A549 (cell line): ENCODE data around the gene SUPT3H. TPM values are rescaled to one million over a fixed set of nuclear protein-coding genes. Genes with fewer than 3 reads are reported as not detected.

Source experiments
- ATAC-seq, 2 experiments: fragments of 200-7000 bp in 1 of 2; fragments of >200 bp in 1 of 2; cut with Nextera tagmentation in 1 of 2; cut with Tn5 transposase in 1 of 2; 3 replicates each; pipeline versions ENCODE4 v1.8.0 to v1.9.1; 2018 to 2020; ENCODE audit warnings: mild to moderate bottlenecking in 1 of 2, moderate library complexity in 1 of 2
- CTCF ChIA-PET: fragments of 300-600 bp; sonication (Branson Sonifier 250); formaldehyde crosslinking; extraction: SDS; loops from one replicate; lab custom pipeline; 2021; ENCODE audit warnings: antibody characterized with exemption, inconsistent platforms; lab: Yijun Ruan, JAX
- POLR2A ChIA-PET: fragments of 350-600 bp; formaldehyde crosslinking; extraction: SDS; loops from one replicate; lab custom pipeline; 2021; ENCODE audit warnings: antibody characterized with exemption, inconsistent platforms; lab: Yijun Ruan, JAX
- DNase-seq, 2 experiments: peaks; one replicate each; pipeline versions ENCODE4 v3.0.0 to v3.0.0-alpha.2; 2011 to 2016; ENCODE audit warnings: low read depth in 1 of 2, low spot score in 1 of 2
- FAIRE-seq: peaks from 2 replicates; lab custom pipeline; 2011; peaks lifted over from hg19 to GRCh38; lab: Jason Lieb, UNC
- H3K27ac ChIP-seq, 2 experiments: fragments of >200 bp; sonication (Bioruptor Twin); formaldehyde crosslinking; 3 replicates each; pipeline ENCODE4 v1.5.1; 2016 to 2017
- H3K4me1 ChIP-seq: fragments of >200 bp; sonication (Bioruptor Twin); formaldehyde crosslinking; 3 replicates; pipeline ENCODE4 v1.6.1; 2016
- H3K4me2 ChIP-seq: fragments of >200 bp; sonication (Bioruptor Twin); formaldehyde crosslinking; 3 replicates; pipeline ENCODE4 v1.6.1; 2016
- H3K4me3 ChIP-seq: fragments of >200 bp; sonication (Bioruptor Twin); formaldehyde crosslinking; 3 replicates; pipeline ENCODE4 v1.5.1; 2016
- H3K9me3 ChIP-seq: fragments of >200 bp; sonication (Bioruptor Twin); formaldehyde crosslinking; 3 replicates; pipeline ENCODE4 v1.6.1; 2016
- ATOH8 ChIP-seq: fragments of 250-450 bp; sonication (Bioruptor Pico); IDR thresholded peaks from 2 replicates; pipeline ENCODE4 v1.5.0; 2020; ENCODE audit warnings: low read depth, mild to moderate bottlenecking, moderate library complexity
- CBX2 ChIP-seq: fragments of 200-600 bp; sonication (generic); IDR thresholded peaks from 2 replicates; pipeline ENCODE4 v1.6.1; 2016; ENCODE audit warnings: low read depth, mild to moderate bottlenecking, borderline replicate concordance
- CHD2 ChIP-seq: fragments of 150-350 bp; IDR thresholded peaks from 2 replicates; pipeline ENCODE4 v1.6.1; 2014; ENCODE audit warnings: low read length; ENCODE audit not compliant: partially characterized antibody
- EHMT2 ChIP-seq: fragments of 200-600 bp; sonication (generic); IDR thresholded peaks from 2 replicates; pipeline ENCODE4 v1.6.1; 2016; ENCODE audit warnings: antibody characterized with exemption, low read depth, mild to moderate bottlenecking, moderate library complexity
- FOSB ChIP-seq: fragments of 250-450 bp; sonication (Bioruptor Pico); IDR thresholded peaks from 2 replicates; pipeline ENCODE4 v1.5.0; 2020; ENCODE audit warnings: mild to moderate bottlenecking, moderate library complexity
- FOSL2 ChIP-seq, 2 experiments: fragments of 450-650 bp in 1 of 2; fragments of >200 bp in 1 of 2; sonication (Bioruptor Twin) in 1 of 2; formaldehyde crosslinking; IDR thresholded peaks; 2 replicates each; pipeline versions ENCODE4 v1.5.0 to v1.6.1; 2016 to 2020; ENCODE audit warnings: mild to moderate bottlenecking in 1 of 2, moderate library complexity in 1 of 2
- HDAC2 ChIP-seq: fragments of 200-600 bp; sonication (generic); IDR thresholded peaks from 2 replicates; pipeline ENCODE4 v1.6.1; 2016
- HEYL ChIP-seq: fragments of 250-450 bp; sonication (Bioruptor Pico); IDR thresholded peaks from 2 replicates; pipeline ENCODE4 v1.8.0; 2021; ENCODE audit warnings: mild to moderate bottlenecking, moderate library complexity
- HMGXB4 ChIP-seq: fragments of 250-450 bp; sonication (Bioruptor Pico); IDR thresholded peaks from 2 replicates; pipeline ENCODE4 v1.5.0; 2021; ENCODE audit warnings: mild to moderate bottlenecking, moderate library complexity, borderline replicate concordance
- KDM5A ChIP-seq: fragments of 200-600 bp; sonication (generic); IDR thresholded peaks from 2 replicates; pipeline ENCODE4 v1.6.1; 2016; ENCODE audit warnings: antibody characterized with exemption, mild to moderate bottlenecking
- MYC ChIP-seq: IDR thresholded peaks from 2 replicates; pipeline ENCODE4 v1.6.1; 2012; ENCODE audit warnings: mild to moderate bottlenecking, inconsistent platforms, low read length, improper control_type of control experiment, borderline replicate concordance
- NPAS2 ChIP-seq: fragments of 250-450 bp; sonication (Bioruptor Pico); IDR thresholded peaks from 2 replicates; pipeline ENCODE4 v1.8.0; 2022; ENCODE audit warnings: mild to moderate bottlenecking, moderate library complexity, borderline replicate concordance
- PHF8 ChIP-seq: fragments of 200-600 bp; sonication (generic); IDR thresholded peaks from 2 replicates; pipeline ENCODE4 v1.6.1; 2016; ENCODE audit warnings: low read depth, mild to moderate bottlenecking, antibody characterized with exemption, moderate library complexity, borderline replicate concordance
- POLR2AphosphoS2 ChIP-seq: conservative IDR thresholded peaks from 2 replicates; pipeline ENCODE4 v1.6.1; 2012; ENCODE audit warnings: low read length, improper control_type of control experiment, inconsistent platforms
- RARB ChIP-seq: fragments of 250-450 bp; sonication (Bioruptor Pico); IDR thresholded peaks from 2 replicates; pipeline ENCODE4 v1.8.0; 2021; ENCODE audit warnings: mild to moderate bottlenecking, moderate library complexity
- RCOR1 ChIP-seq: fragments of 150-350 bp; IDR thresholded peaks from 2 replicates; pipeline ENCODE4 v1.6.1; 2014; ENCODE audit warnings: antibody characterized with exemption, low read length, low read depth
- RFX5 ChIP-seq: fragments of 450-650 bp; IDR thresholded peaks from 2 replicates; pipeline ENCODE4 v1.7.1; 2014; ENCODE audit warnings: antibody characterized with exemption, mild to moderate bottlenecking, moderate library complexity
- RNF2 ChIP-seq: fragments of 200-600 bp; sonication (generic); IDR thresholded peaks from 2 replicates; pipeline ENCODE4 v1.6.1; 2016; ENCODE audit warnings: low read depth, mild to moderate bottlenecking, antibody characterized with exemption, moderate library complexity, borderline replicate concordance
- SREBF2 ChIP-seq: fragments of 450-650 bp; IDR thresholded peaks from 2 replicates; pipeline ENCODE4 v1.6.1; 2014; ENCODE audit warnings: mild to moderate bottlenecking, moderate library complexity
- TFCP2L1 ChIP-seq: fragments of 250-450 bp; sonication (Bioruptor Pico); IDR thresholded peaks from 2 replicates; pipeline ENCODE4 v1.5.0; 2021; ENCODE audit warnings: mild to moderate bottlenecking
- TP53 ChIP-seq: fragments of 250-450 bp; sonication (Bioruptor Pico); IDR thresholded peaks from 2 replicates; pipeline ENCODE4 v1.5.0; 2021; ENCODE audit warnings: mild to moderate bottlenecking, moderate library complexity
- ZNF302 ChIP-seq: fragments of 250-450 bp; sonication (Bioruptor Pico); IDR thresholded peaks from 2 replicates; pipeline ENCODE4 v1.9.0; 2021; ENCODE audit warnings: inconsistent platforms, mild to moderate bottlenecking, moderate library complexity
- WGBS: methylation state at CpG from one replicate; pipeline ENCODE4 v1.1.6; 2017; ENCODE audit errors: missing lambda C conversion rate; 5-methylcytosine and 5-hydroxymethylcytosine counted together
- polyA plus RNA-seq, 4 experiments: library from polyadenylated mRNA; depleted of rRNA in 3 of 4; stranded (reverse); fragments of >200 nt; fragmentation: RNase III in 1 of 4; extraction: RNeasy Plus Mini Kit Qiagen cat#74134 plus additional on column Dnase treatment in 1 of 4; gene quantifications; 2 replicates in 3 of 4; 3 replicates in 1 of 4; pipeline ENCODE4 v1.2.3, GENCODE V29; 2011 to 2017
- TF ChIP-seq, protein P1 (sequence below): IDR thresholded peaks from 2 replicates; pipeline ENCODE4 v1.6.1; 2012; ENCODE audit warnings: low read depth, borderline replicate concordance
- TF ChIP-seq, protein P2 (sequence below): fragments of >200 bp; sonication (Bioruptor Twin); formaldehyde crosslinking; IDR thresholded peaks from 2 replicates; pipeline ENCODE4 v1.6.1; 2016
- TF ChIP-seq, protein P3 (sequence below): IDR thresholded peaks from 2 replicates; pipeline ENCODE4 v1.6.1; 2012
- TF ChIP-seq, protein P4 (sequence below): IDR thresholded peaks from 2 replicates; pipeline ENCODE4 v1.6.1; 2012
- TF ChIP-seq, protein P5 (sequence below): fragments of 450-650 bp; IDR thresholded peaks from 2 replicates; pipeline ENCODE4 v1.6.1; 2014; ENCODE audit warnings: antibody characterized with exemption
- TF ChIP-seq, protein P6 (sequence below): fragments of 200-600 bp; sonication (generic); IDR thresholded peaks from 2 replicates; pipeline ENCODE4 v1.6.1; 2016; ENCODE audit warnings: antibody characterized with exemption, mild to moderate bottlenecking, moderate library complexity

Gene SUPT3H
- polyA plus RNA-seq, 2 of the 4 experiments (the other 2 are of a cell fraction) = 4.3 to 6.2 TPM

DNA sequence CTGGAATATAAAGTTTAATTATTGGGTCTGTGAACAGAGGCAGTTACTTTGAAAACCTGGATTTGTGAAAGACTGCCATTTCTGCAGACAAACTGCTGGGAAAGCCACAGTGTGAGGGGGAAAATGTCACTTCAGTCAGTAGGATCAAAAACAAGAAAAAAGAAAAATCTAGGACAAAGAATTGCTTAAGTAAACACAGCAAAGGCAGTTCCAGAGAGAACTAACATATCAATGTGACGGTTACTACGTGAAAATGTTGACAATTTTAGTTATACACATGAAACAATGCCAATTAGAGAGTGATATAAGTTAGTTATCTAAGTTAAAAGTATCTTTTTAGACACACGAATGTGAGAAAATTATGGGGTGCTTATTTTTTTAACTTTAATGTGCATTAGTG lies 320.0 kb downstream of the SUPT3H start:
- H3K9me3 ChIP-seq = no peaks in the 10 kb centered on the region
- ChIA-PET CTCF (no interaction called here), POLR2A (no interaction called here)
- no peak for FAIRE-seq
- DNase-seq = no peak
- no peaks in the 10 kb centered on the region for H3K4me1 ChIP-seq
- no peak for ATAC-seq
- H3K4me2 ChIP-seq = no peak overlapping the region
- H3K27ac ChIP-seq = no peak overlapping the region
- TF ChIP-seq FOSB (CRISPR knock-in tag) = no peak
- TF ChIP-seq POLR2AphosphoS2 = no peak
- TF ChIP-seq, protein P1, sequence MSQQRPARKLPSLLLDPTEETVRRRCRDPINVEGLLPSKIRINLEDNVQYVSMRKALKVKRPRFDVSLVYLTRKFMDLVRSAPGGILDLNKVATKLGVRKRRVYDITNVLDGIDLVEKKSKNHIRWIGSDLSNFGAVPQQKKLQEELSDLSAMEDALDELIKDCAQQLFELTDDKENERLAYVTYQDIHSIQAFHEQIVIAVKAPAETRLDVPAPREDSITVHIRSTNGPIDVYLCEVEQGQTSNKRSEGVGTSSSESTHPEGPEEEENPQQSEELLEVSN = no peak
- TF ChIP-seq HMGXB4 = no peak
- TF ChIP-seq MYC = no peak
- no peak for TF ChIP-seq SREBF2
- TF ChIP-seq PHF8 = no peak
- TF ChIP-seq KDM5A = no peak
- no peak for TF ChIP-seq RARB (CRISPR knock-in tag)
- no peak for TF ChIP-seq CBX2
- no peak for TF ChIP-seq NPAS2 (CRISPR knock-in tag)
- TF ChIP-seq RFX5 = no peak
- TF ChIP-seq ZNF302 (CRISPR knock-in tag) = no peak
- TF ChIP-seq CHD2 = no peak
- TF ChIP-seq, protein P2, sequence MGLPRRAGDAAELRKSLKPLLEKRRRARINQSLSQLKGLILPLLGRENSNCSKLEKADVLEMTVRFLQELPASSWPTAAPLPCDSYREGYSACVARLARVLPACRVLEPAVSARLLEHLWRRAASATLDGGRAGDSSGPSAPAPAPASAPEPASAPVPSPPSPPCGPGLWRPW = no peak
- TF ChIP-seq TFCP2L1 = no peak
- no peak for TF ChIP-seq RNF2
- TF ChIP-seq, protein P3, sequence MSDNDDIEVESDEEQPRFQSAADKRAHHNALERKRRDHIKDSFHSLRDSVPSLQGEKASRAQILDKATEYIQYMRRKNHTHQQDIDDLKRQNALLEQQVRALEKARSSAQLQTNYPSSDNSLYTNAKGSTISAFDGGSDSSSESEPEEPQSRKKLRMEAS = no peak
- TF ChIP-seq EHMT2 = no peak
- TF ChIP-seq RCOR1 = no peak
- 65% methylated on average over 3 of the region's 3 CpGs for WGBS
- H3K4me3 ChIP-seq = no peak overlapping the region

DNA sequence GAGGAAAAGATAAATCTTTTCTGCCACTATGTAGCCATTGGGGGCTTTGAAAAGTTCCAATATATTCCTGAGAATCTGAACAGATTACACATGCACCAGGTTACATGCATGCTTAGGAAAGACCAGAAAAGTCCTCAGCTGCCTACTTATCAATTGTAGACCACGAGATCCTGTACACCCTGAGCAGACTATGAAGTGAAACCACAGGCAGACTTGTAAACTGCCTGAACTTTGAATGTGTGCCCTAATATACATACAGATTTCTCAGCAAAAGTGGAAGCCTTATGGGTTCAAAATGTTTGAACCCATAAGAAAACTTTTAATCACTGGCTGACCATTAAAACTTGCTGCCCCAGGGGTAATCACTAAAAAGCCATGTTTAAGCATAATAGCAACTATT lies 323.1 kb downstream of the SUPT3H start:
- no peak for FAIRE-seq
- no peak overlapping the region for H3K4me2 ChIP-seq
- TF ChIP-seq, protein P4, sequence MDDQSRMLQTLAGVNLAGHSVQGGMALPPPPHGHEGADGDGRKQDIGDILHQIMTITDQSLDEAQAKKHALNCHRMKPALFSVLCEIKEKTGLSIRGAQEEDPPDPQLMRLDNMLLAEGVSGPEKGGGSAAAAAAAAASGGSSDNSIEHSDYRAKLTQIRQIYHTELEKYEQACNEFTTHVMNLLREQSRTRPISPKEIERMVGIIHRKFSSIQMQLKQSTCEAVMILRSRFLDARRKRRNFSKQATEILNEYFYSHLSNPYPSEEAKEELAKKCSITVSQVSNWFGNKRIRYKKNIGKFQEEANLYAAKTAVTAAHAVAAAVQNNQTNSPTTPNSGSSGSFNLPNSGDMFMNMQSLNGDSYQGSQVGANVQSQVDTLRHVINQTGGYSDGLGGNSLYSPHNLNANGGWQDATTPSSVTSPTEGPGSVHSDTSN = no peak
- no peak for TF ChIP-seq TP53 (CRISPR knock-in tag)
- TF ChIP-seq, protein P5, sequence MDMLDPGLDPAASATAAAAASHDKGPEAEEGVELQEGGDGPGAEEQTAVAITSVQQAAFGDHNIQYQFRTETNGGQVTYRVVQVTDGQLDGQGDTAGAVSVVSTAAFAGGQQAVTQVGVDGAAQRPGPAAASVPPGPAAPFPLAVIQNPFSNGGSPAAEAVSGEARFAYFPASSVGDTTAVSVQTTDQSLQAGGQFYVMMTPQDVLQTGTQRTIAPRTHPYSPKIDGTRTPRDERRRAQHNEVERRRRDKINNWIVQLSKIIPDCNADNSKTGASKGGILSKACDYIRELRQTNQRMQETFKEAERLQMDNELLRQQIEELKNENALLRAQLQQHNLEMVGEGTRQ = no peak
- TF ChIP-seq HEYL (CRISPR knock-in tag) = no peak
- no peak for TF ChIP-seq FOSL2 (IDR thresholded peaks at IDR 0.05)
- no peak for TF ChIP-seq FOSL2 (CRISPR knock-in tag; IDR thresholded peaks at IDR 0.05)
- no peak for TF ChIP-seq EHMT2
- no peak for TF ChIP-seq ATOH8 (CRISPR knock-in tag)
- no peak for TF ChIP-seq ZNF302 (CRISPR knock-in tag)
- TF ChIP-seq, protein P6, sequence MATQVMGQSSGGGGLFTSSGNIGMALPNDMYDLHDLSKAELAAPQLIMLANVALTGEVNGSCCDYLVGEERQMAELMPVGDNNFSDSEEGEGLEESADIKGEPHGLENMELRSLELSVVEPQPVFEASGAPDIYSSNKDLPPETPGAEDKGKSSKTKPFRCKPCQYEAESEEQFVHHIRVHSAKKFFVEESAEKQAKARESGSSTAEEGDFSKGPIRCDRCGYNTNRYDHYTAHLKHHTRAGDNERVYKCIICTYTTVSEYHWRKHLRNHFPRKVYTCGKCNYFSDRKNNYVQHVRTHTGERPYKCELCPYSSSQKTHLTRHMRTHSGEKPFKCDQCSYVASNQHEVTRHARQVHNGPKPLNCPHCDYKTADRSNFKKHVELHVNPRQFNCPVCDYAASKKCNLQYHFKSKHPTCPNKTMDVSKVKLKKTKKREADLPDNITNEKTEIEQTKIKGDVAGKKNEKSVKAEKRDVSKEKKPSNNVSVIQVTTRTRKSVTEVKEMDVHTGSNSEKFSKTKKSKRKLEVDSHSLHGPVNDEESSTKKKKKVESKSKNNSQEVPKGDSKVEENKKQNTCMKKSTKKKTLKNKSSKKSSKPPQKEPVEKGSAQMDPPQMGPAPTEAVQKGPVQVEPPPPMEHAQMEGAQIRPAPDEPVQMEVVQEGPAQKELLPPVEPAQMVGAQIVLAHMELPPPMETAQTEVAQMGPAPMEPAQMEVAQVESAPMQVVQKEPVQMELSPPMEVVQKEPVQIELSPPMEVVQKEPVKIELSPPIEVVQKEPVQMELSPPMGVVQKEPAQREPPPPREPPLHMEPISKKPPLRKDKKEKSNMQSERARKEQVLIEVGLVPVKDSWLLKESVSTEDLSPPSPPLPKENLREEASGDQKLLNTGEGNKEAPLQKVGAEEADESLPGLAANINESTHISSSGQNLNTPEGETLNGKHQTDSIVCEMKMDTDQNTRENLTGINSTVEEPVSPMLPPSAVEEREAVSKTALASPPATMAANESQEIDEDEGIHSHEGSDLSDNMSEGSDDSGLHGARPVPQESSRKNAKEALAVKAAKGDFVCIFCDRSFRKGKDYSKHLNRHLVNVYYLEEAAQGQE = no peak
- no peak for TF ChIP-seq HDAC2
- TF ChIP-seq RNF2 = no peak
- no peak for TF ChIP-seq KDM5A

More for the DNA sequence above, 323.1 kb downstream of the SUPT3H start:
- Histone ChIP-seq H3K9me3 (no peaks in the 10 kb centered on the region), H3K4me1 (no peaks in the 10 kb centered on the region), H3K27ac (no peak overlapping the region), H3K4me3 (no peak overlapping the region)
- DNase-seq = no peak
- ChIA-PET POLR2A (no interaction called here), CTCF (no interaction called here)
- no peak for ATAC-seq
- WGBS = 11% methylated on average over 1 of the region's 1 CpG
